HepG2 (cell line): ENCODE data around the gene TTLL12. TPM values are rescaled to one million over a fixed set of nuclear protein-coding genes. Genes with fewer than 3 reads are reported as not detected.
A peak's percentile ranks its signal among the peaks of the same experiment; 100 is the strongest.

Source experiments
- ATAC-seq: fragments of 200-7000 bp; cut with Tn5 transposase; 3 replicates; pipeline ENCODE4 v1.9.1; 2020; ENCODE audit warnings: mild to moderate bottlenecking, moderate library complexity
- BruUV-seq: library from RNA; stranded (reverse); fragments of 400-500 nt; replicated peaks from 2 replicates; lab custom pipeline; 2021; lab: Mats Ljungman, UMichigan
- CTCF ChIA-PET: fragments of 300-600 bp; formaldehyde crosslinking; extraction: SDS; loops from one replicate; lab custom pipeline; 2021; ENCODE audit warnings: low total read pairs, inconsistent platforms, low intra/inter-chr PET ratio; lab: Yijun Ruan, JAX
- POLR2A ChIA-PET: fragments of 350-600 bp; sonication (Branson Sonifier 250); formaldehyde crosslinking; loops from one replicate; lab custom pipeline; 2020; ENCODE audit warnings: antibody characterized with exemption, inconsistent platforms; lab: Yijun Ruan, JAX
- DNase-seq: peaks from one replicate; pipeline ENCODE4 v3.0.0-alpha.2; 2015; ENCODE audit warnings: low spot score
- FAIRE-seq: peaks from 3 replicates; lab custom pipeline; 2011; peaks lifted over from hg19 to GRCh38; lab: Jason Lieb, UNC
- H2AFZ ChIP-seq: one replicate; pipeline ENCODE4 v1.6.1; 2011; ENCODE audit warnings: low read length, inconsistent platforms
- H3K27ac ChIP-seq: fragments of 300-600 bp; 3 replicates; pipeline ENCODE4 v1.8.0; 2011; ENCODE audit warnings: mixed run types, mild to moderate bottlenecking, mixed read lengths, low read length, inconsistent platforms; ENCODE audit not compliant: insufficient read depth; ENCODE audit errors: extremely low read length
- H3K27me3 ChIP-seq, 2 experiments: fragments of 200-600 bp in 1 of 2; 2 replicates in 1 of 2; 3 replicates in 1 of 2; pipeline versions ENCODE4 v1.6.0 to v1.8.0; 2011; ENCODE audit warnings: low read length in 2 of 2, mild to moderate bottlenecking in 2 of 2, moderate library complexity in 2 of 2, inconsistent platforms in 1 of 2; ENCODE audit not compliant: insufficient read depth in 2 of 2, control insufficient read depth in 1 of 2
- H3K36me3 ChIP-seq, 2 experiments: fragments of 200-600 bp in 1 of 2; replicated peaks in 1 of 2; 2 replicates in 1 of 2; 3 replicates in 1 of 2; pipeline versions ENCODE4 v1.5.1 to v1.8.0; 2011; ENCODE audit warnings: low read length in 2 of 2, inconsistent platforms in 1 of 2; ENCODE audit not compliant: insufficient read depth in 2 of 2, control insufficient read depth in 1 of 2
- H3K4me1 ChIP-seq: 2 replicates; pipeline ENCODE4 v1.5.1; 2012; ENCODE audit warnings: low read length, inconsistent platforms; ENCODE audit not compliant: insufficient read depth
- H3K4me2 ChIP-seq: 2 replicates; pipeline ENCODE4 v1.6.0; 2011; ENCODE audit warnings: low read depth, low read length, inconsistent platforms
- H3K4me3 ChIP-seq, 3 experiments: fragments of 200-600 bp in 1 of 3; sonication (generic), shearing (Covaris generic) in 1 of 3; replicated peaks in 1 of 3; 2 replicates each; pipeline ENCODE4 v1.5.1; 2011 to 2016; ENCODE audit warnings: low read length in 3 of 3, inconsistent platforms in 2 of 3, low read depth in 2 of 3, mild to moderate bottlenecking in 2 of 3, control low read depth in 1 of 3, mixed read lengths in 1 of 3; ENCODE audit not compliant: insufficient read depth in 1 of 3
- H3K79me2 ChIP-seq: one replicate; pipeline ENCODE4 v1.6.1; 2011; ENCODE audit warnings: low read length, inconsistent platforms; ENCODE audit not compliant: insufficient read depth
- H3K9ac ChIP-seq: 2 replicates; pipeline ENCODE4 v1.6.0; 2011; ENCODE audit warnings: mild to moderate bottlenecking, low read depth, low read length, inconsistent platforms; ENCODE audit not compliant: insufficient read depth
- H3K9me3 ChIP-seq: 2 replicates; pipeline ENCODE4 v1.5.1; 2012; ENCODE audit warnings: mild to moderate bottlenecking, low read length
- H4K20me1 ChIP-seq: 2 replicates; pipeline ENCODE4 v1.6.0; 2011; ENCODE audit warnings: inconsistent platforms, mild to moderate bottlenecking, low read length, moderate library complexity; ENCODE audit not compliant: insufficient read depth
- CEBPB ChIP-seq: IDR thresholded peaks from 2 replicates; pipeline ENCODE4 v1.6.1; 2011; ENCODE audit warnings: low read depth, low read length, improper control_type of control experiment, borderline replicate concordance
- FOXC1 ChIP-seq: sonication (generic); formaldehyde crosslinking; IDR thresholded peaks from 2 replicates; pipeline ENCODE4 v1.8.0; 2022; ENCODE audit warnings: mild to moderate bottlenecking, missing genetic modification reagents, borderline replicate concordance
- GABPB1 ChIP-seq: IDR thresholded peaks from 2 replicates; pipeline ENCODE4 v1.6.1; 2016; ENCODE audit warnings: mild to moderate bottlenecking, missing genetic modification reagents, moderate library complexity, missing compliant biosample characterization
- HNRNPLL ChIP-seq: fragments of 200-400 bp; formaldehyde crosslinking; IDR thresholded peaks from 2 replicates; pipeline ENCODE4 v1.6.1; 2017; ENCODE audit warnings: mild to moderate bottlenecking, low read depth, low read length; ENCODE audit not compliant: poor library complexity, severe bottlenecking
- KDM1A ChIP-seq: IDR thresholded peaks from 2 replicates; pipeline ENCODE4 v1.6.1; 2016; ENCODE audit warnings: missing compliant biosample characterization
- TCF12 ChIP-seq, 2 experiments: fragments of 450-650 bp in 1 of 2; sonication (generic) in 1 of 2; formaldehyde crosslinking in 1 of 2; IDR thresholded peaks; 2 replicates each; pipeline versions ENCODE4 v1.6.1 to v1.8.0; 2017 to 2022; ENCODE audit warnings: antibody characterized with exemption in 1 of 2, mild to moderate bottlenecking in 1 of 2, missing genetic modification reagents in 1 of 2, moderate library complexity in 1 of 2
- ZFY ChIP-seq: sonication (generic); formaldehyde crosslinking; IDR thresholded peaks from 2 replicates; pipeline ENCODE4 v1.4.0; 2020; ENCODE audit warnings: missing genetic modification reagents
- ZNF251 ChIP-seq: sonication (generic); formaldehyde crosslinking; IDR thresholded peaks from 2 replicates; pipeline ENCODE4 v1.9.0; 2021; ENCODE audit warnings: mild to moderate bottlenecking, missing genetic modification reagents
- ZNF343 ChIP-seq: sonication (generic); formaldehyde crosslinking; IDR thresholded peaks from 2 replicates; pipeline ENCODE4 v1.4.0; 2020; ENCODE audit warnings: mild to moderate bottlenecking, missing genetic modification reagents
- ZNF501 ChIP-seq: sonication (generic); formaldehyde crosslinking; IDR thresholded peaks from 2 replicates; pipeline ENCODE4 v1.5.1; 2020; ENCODE audit warnings: mild to moderate bottlenecking, moderate library complexity, missing genetic modification reagents
- ZNF512 ChIP-seq: sonication (generic); formaldehyde crosslinking; IDR thresholded peaks from 2 replicates; pipeline ENCODE4 v1.4.0; 2020; ENCODE audit warnings: mild to moderate bottlenecking, missing genetic modification reagents
- WGBS: methylation state at CpG from one replicate; pipeline ENCODE4 v1.1.6; 2017; ENCODE audit warnings: low lambda C conversion rate; 5-methylcytosine and 5-hydroxymethylcytosine counted together
- in situ Hi-C: cut with HindIII; loops from 2 replicates; pipeline ENCODE4 v1.10.0; 2017; ENCODE audit warnings: low pct_unique_long_range_greater_than_20kb; ENCODE audit not compliant: extremely low pct_ligation_motif_present
- intact Hi-C: fragments of 100-400 bp; cut with micrococcal nuclease; formaldehyde crosslinking; loops from one replicate; pipeline ENCODE4 v1.10.0; 2022; ENCODE audit not compliant: unreplicated experiment
- polyA plus RNA-seq, 8 experiments: library from polyadenylated mRNA; depleted of rRNA in 3 of 8; stranded (reverse) in 7 of 8; unstranded in 1 of 8; fragments of >200 nt; fragmentation: Illumina TruSeq in 4 of 8; extraction: Trizol in 4 of 8; gene quantifications; 2 replicates each; pipeline versions ENCODE4 v1.2.1 to v1.2.3, GENCODE V29; 2011 to 2016; ENCODE audit warnings: low read depth in 4 of 8, missing spikeins in 1 of 8, mixed read lengths in 1 of 8; ENCODE audit not compliant: insufficient read depth in 1 of 8
- total RNA-seq, 5 experiments: library from RNA; depleted of rRNA; stranded (reverse); fragments of >200 nt; fragmentation: Illumina TruSeq; extraction: Trizol; gene quantifications; 2 replicates each; pipeline ENCODE4 v1.2.3, GENCODE V29; 2016; ENCODE audit warnings: low read depth in 1 of 5
- TF ChIP-seq, protein P1 (sequence below): IDR thresholded peaks from 2 replicates; pipeline ENCODE4 v1.6.1; 2012; ENCODE audit warnings: inconsistent platforms
- TF ChIP-seq, protein P2 (sequence below): sonication (generic); formaldehyde crosslinking; IDR thresholded peaks from 2 replicates; pipeline ENCODE4 v1.5.0; 2020; ENCODE audit warnings: mild to moderate bottlenecking, missing genetic modification reagents, borderline replicate concordance
- TF ChIP-seq, protein P3 (sequence below): sonication (generic); formaldehyde crosslinking; IDR thresholded peaks from 2 replicates; pipeline ENCODE4 v1.5.1; 2020; ENCODE audit warnings: mild to moderate bottlenecking, missing genetic modification reagents, moderate library complexity

Gene TTLL12
- total and polyA plus RNA-seq, 2 of the 13 experiments (the other 11 are each of a cell fraction or from before 2014, with no cell fraction given), result 11.9 to 38.1 TPM

GRCh38 chr22:43153899-43154298, 33.0 kb downstream of the TTLL12 start (continued):
- TF ChIP-seq TCF12 (IDR thresholded peaks at IDR 0.05), result no peak
- no peak for TF ChIP-seq TCF12 (CRISPR knock-in tag; IDR thresholded peaks at IDR 0.05)
- TF ChIP-seq CEBPB, result no peak
- no peak for TF ChIP-seq ZNF343 (CRISPR knock-in tag)
- no peak for TF ChIP-seq KDM1A (CRISPR knock-in tag)

DNA sequence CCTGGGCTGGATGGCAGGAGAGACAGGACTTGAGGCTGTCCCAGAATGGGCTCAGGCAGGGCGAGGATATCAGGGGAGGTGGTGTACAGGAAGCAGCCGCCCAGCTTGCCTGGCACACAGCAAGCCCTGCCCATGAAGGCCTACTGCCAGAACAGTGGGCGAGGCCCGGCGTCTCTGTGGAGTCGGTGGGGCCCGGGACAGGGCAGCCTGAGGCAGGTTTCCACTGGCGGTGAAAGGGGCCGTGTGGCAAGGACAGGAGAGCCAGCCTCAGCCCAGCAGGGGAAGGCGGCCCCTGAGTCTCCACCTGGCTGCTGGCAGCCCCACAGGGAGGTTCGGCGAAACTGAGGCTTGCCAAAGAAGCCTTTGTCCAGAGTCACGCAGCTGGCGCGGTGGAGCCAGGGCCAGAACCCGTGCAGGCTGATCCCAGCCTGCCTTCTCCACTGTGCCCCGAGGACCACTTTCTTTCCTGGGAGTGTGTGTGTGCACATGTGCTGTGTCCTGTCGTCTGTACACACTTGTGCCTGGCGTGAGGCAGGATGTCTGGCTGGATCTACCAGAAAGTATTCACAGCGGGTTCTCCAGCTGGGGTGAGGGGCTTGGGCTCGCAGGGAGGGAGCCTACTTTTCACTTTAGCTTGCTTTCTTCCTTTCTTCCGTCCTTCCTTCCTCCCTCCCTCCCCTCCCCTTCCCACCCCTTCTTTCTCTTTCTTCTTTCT, 34.4 kb downstream of the TTLL12 start:
- FAIRE-seq, result no peak
- ATAC-seq, result peak; percentile 65
- WGBS, result 17% methylated on average over 5 of the region's 22 CpGs
- H3K4me1 ChIP-seq, result peaks cover 24% of the 10 kb centered on the region
- intact Hi-C loops (no loop called here), in situ Hi-C loops (no loop called here)
- H4K20me1 ChIP-seq, result no peaks in the 10 kb centered on the region
- ChIA-PET CTCF (no interaction called here), POLR2A (no interaction called here)
- H3K4me3 ChIP-seq, result peak overlapping the region in 2 of 3 experiments; percentile 4 to 63; a peak in 2 of 6 replicates
- peak overlapping the region; percentile 76 for H3K4me2 ChIP-seq
- BruUV-seq, result no TSS peak
- no peak overlapping the region for H2AFZ ChIP-seq
- peaks cover 4 to 39% of the 10 kb centered on the region in 2 experiments; a peak in 3 of 5 replicates for H3K27me3 ChIP-seq
- H3K27ac ChIP-seq, result no peak overlapping the region
- DNase-seq, result no peak
- no peaks in the 10 kb centered on the region for H3K36me3 ChIP-seq
- peak overlapping the region; percentile 41 for H3K9ac ChIP-seq
- H3K79me2 ChIP-seq, result no peaks in the 10 kb centered on the region
- no peaks in the 10 kb centered on the region for H3K9me3 ChIP-seq
- TF ChIP-seq HNRNPLL (no peak), ZNF501 (CRISPR knock-in tag) (no peak), ZNF512 (0 out of 2 replicates have a peak, but pooled peaks have one; percentile 57), FOXC1 (no peak), ZFY (CRISPR knock-in tag) (peak; percentile 1; the same call in 1 of the 2 replicates), ZNF251 (CRISPR knock-in tag) (no peak), GABPB1 (peak; percentile 31; the same call in 1 of the 2 replicates)
- TF ChIP-seq, protein P1, sequence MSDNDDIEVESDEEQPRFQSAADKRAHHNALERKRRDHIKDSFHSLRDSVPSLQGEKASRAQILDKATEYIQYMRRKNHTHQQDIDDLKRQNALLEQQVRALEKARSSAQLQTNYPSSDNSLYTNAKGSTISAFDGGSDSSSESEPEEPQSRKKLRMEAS, result peak; percentile 17; the same call in 1 of the 2 replicates
- TF ChIP-seq, protein P2, sequence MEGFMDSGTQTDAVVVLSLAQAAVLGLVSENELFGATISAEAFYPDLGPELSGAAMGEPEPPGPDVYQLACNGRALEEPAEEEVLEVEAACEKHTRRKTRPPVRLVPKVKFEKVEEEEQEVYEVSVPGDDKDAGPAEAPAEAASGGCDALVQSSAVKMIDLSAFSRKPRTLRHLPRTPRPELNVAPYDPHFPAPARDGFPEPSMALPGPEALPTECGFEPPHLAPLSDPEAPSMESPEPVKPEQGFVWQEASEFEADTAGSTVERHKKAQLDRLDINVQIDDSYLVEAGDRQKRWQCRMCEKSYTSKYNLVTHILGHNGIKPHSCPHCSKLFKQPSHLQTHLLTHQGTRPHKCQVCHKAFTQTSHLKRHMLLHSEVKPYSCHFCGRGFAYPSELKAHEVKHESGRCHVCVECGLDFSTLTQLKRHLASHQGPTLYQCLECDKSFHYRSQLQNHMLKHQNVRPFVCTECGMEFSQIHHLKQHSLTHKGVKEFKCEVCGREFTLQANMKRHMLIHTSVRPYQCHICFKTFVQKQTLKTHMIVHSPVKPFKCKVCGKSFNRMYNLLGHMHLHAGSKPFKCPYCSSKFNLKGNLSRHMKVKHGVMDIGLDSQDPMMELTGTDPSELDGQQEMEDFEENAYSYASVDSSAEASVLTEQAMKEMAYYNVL (CRISPR knock-in tag), result peak; percentile 28; the same call in 1 of the 2 replicates
- TF ChIP-seq, protein P3, sequence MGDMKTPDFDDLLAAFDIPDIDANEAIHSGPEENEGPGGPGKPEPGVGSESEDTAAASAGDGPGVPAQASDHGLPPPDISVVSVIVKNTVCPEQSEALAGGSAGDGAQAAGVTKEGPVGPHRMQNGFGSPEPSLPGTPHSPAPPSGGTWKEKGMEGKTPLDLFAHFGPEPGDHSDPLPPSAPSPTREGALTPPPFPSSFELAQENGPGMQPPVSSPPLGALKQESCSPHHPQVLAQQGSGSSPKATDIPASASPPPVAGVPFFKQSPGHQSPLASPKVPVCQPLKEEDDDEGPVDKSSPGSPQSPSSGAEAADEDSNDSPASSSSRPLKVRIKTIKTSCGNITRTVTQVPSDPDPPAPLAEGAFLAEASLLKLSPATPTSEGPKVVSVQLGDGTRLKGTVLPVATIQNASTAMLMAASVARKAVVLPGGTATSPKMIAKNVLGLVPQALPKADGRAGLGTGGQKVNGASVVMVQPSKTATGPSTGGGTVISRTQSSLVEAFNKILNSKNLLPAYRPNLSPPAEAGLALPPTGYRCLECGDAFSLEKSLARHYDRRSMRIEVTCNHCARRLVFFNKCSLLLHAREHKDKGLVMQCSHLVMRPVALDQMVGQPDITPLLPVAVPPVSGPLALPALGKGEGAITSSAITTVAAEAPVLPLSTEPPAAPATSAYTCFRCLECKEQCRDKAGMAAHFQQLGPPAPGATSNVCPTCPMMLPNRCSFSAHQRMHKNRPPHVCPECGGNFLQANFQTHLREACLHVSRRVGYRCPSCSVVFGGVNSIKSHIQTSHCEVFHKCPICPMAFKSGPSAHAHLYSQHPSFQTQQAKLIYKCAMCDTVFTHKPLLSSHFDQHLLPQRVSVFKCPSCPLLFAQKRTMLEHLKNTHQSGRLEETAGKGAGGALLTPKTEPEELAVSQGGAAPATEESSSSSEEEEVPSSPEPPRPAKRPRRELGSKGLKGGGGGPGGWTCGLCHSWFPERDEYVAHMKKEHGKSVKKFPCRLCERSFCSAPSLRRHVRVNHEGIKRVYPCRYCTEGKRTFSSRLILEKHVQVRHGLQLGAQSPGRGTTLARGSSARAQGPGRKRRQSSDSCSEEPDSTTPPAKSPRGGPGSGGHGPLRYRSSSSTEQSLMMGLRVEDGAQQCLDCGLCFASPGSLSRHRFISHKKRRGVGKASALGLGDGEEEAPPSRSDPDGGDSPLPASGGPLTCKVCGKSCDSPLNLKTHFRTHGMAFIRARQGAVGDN (CRISPR knock-in tag), result peak; percentile 49
